Colonic mucosa (tissue), 4 donors: Measurements from ENCODE around the gene SLC35A3. TPM values are rescaled to one million over a fixed set of nuclear protein-coding genes. Genes with fewer than 3 reads are reported as not detected.

Experiments used
- DNase-seq: peaks from one replicate; pipeline ENCODE4 v3.0.0-alpha.2; 2020
- H3K27ac ChIP-seq: fragments of 200-600 bp; one replicate; pipeline ENCODE4 v1.8.0; 2021
- H3K27me3 ChIP-seq: fragments of 200-600 bp; one replicate; pipeline ENCODE4 v1.8.0; 2021
- H3K36me3 ChIP-seq: fragments of 200-600 bp; one replicate; pipeline ENCODE4 v1.8.0; 2021
- H3K4me1 ChIP-seq: fragments of 200-600 bp; one replicate; pipeline ENCODE4 v1.8.0; 2021; ENCODE audit warnings: mild to moderate bottlenecking
- H3K4me3 ChIP-seq: fragments of 200-600 bp; one replicate; pipeline ENCODE4 v1.8.0; 2021
- H3K9ac ChIP-seq, 2 donors: one replicate each; pipeline ENCODE4 v1.7.0; 2013; ENCODE audit warnings: control low read depth in 2 of 2, low read depth in 2 of 2, low read length in 2 of 2
- H3K9me3 ChIP-seq: fragments of 200-600 bp; one replicate; pipeline ENCODE4 v1.8.0; 2021
- CTCF ChIP-seq: fragments of 200-600 bp; IDR thresholded peaks from one replicate; pipeline ENCODE4 v1.8.0; 2022; ENCODE audit warnings: antibody characterized with exemption, mild to moderate bottlenecking
- intact Hi-C: fragments of 100-400 bp; cut with DNase I; formaldehyde crosslinking; loops from one replicate; pipeline ENCODE4 v1.14.1; 2022
- total RNA-seq, 2 donors: library from RNA; stranded (reverse); fragmentation: NEBNext Ultra II Directional in 1 of 2; extraction: Animal tissue kit (Norgen Biotek cat#: 25700) in 1 of 2; gene quantifications; one replicate each; pipeline ENCODE4 v1.2.1, GENCODE V29; 2021
- donor health status: healthy.
- donor health status: DM: no; HTN: no; CAD: no.
- donor health status: DM: no; HTN: no; CAD: no.

Gene SLC35A3
- 100 to 1,000 TPM; 122 to 206 TPM for total RNA-seq

GRCh38 chr1:99969729-99970621 lies at the start of gene SLC35A3:
Gene SLC35A3 (plus strand): TSS chr1:99969996. CDS start chr1:99993555, 23,559 bp downstream.
- intact Hi-C loops: loop anchor here (10.0 kb wide), 1 partner anchor 65 kb away; a partner anchor contains a TSS

GRCh38 chr1:99934801-99935200 lies 35.0 kb upstream of the SLC35A3 start:
- no peak for DNase-seq
- Histone ChIP-seq H3K9ac (no peak overlapping the region), H3K9me3 (no peaks in the 10 kb centered on the region), H3K36me3 (no peaks in the 10 kb centered on the region), H3K4me3 (no peak overlapping the region), H3K27ac (no peak overlapping the region), H3K4me1 (no peaks in the 10 kb centered on the region), H3K27me3 (no peaks in the 10 kb centered on the region)
- intact Hi-C loops: no loop called here
- no peak for TF ChIP-seq CTCF

More at GRCh38 chr1:99969729-99970621, at the start of gene SLC35A3:
- Histone ChIP-seq H3K4me3 (peak within 1 kb of the TSS; percentile 92), H3K27me3 (no peaks in the 10 kb centered on the region), H3K4me1 (peaks cover 11% of the 10 kb centered on the region), H3K9ac (peak within 1 kb of the TSS; percentile 93 to 96), H3K27ac (peak within 1 kb of the TSS; percentile 96), H3K36me3 (no peaks in the 10 kb centered on the region), H3K9me3 (no peaks in the 10 kb centered on the region)
- peak; percentile 87 for DNase-seq
- no peak for TF ChIP-seq CTCF

- H3K4me3 ChIP-seq: no peak overlapping the region
- H3K4me1 ChIP-seq: no peaks in the 10 kb centered on the region
- H3K36me3 ChIP-seq: no peaks in the 10 kb centered on the region
- TF ChIP-seq CTCF: no peak
- H3K9ac ChIP-seq: no peak overlapping the region
- H3K9me3 ChIP-seq: no peaks in the 10 kb centered on the region
- DNase-seq: no peak
- no peaks in the 10 kb centered on the region for H3K27me3 ChIP-seq
- H3K27ac ChIP-seq: no peak overlapping the region
- intact Hi-C loops: no loop called here
Measured at GRCh38 chr1:99935534-99935933, 34.3 kb upstream of the SLC35A3 start.

GRCh38 chr1:99936071-99936470 lies 33.7 kb upstream of the SLC35A3 start:
- no peak overlapping the region for H3K4me3 ChIP-seq
- TF ChIP-seq CTCF: no peak
- intact Hi-C loops: no loop called here
- no peaks in the 10 kb centered on the region for H3K36me3 ChIP-seq
- no peak overlapping the region for H3K27ac ChIP-seq
- no peak overlapping the region for H3K9ac ChIP-seq
- no peaks in the 10 kb centered on the region for H3K9me3 ChIP-seq
- no peaks in the 10 kb centered on the region for H3K4me1 ChIP-seq
- DNase-seq: no peak
- H3K27me3 ChIP-seq: no peaks in the 10 kb centered on the region

GRCh38 chr1:99942723-99943122 lies 27.1 kb upstream of the SLC35A3 start:
- Histone ChIP-seq H3K9me3 (no peaks in the 10 kb centered on the region), H3K4me1 (no peaks in the 10 kb centered on the region), H3K27me3 (no peaks in the 10 kb centered on the region), H3K36me3 (no peaks in the 10 kb centered on the region), H3K4me3 (no peak overlapping the region), H3K9ac (no peak overlapping the region), H3K27ac (no peak overlapping the region)
- TF ChIP-seq CTCF: no peak
- no peak for DNase-seq
- intact Hi-C loops: no loop called here
